Osteocyte (in vitro differentiated cells): ENCODE results near the gene GPR143. TPM values are rescaled to one million over a fixed set of nuclear protein-coding genes. Genes with fewer than 3 reads are reported as not detected.

Source experiments
- DNase-seq: peaks from one replicate; pipeline ENCODE4 v3.0.0; 2021; ENCODE audit warnings: mixed read lengths; ENCODE audit not compliant: unreplicated experiment; ENCODE audit errors: extremely low spot score
- H3K27ac Mint-ChIP-seq: one replicate; pipeline ENCODE4 v1.8.0; 2021; ENCODE audit warnings: mild to moderate bottlenecking, mixed read lengths; ENCODE audit not compliant: unreplicated experiment
- H3K27me3 Mint-ChIP-seq: one replicate; pipeline ENCODE4 v1.8.0; 2021; ENCODE audit warnings: mixed read lengths; ENCODE audit not compliant: unreplicated experiment
- H3K36me3 Mint-ChIP-seq: one replicate; pipeline ENCODE4 v1.8.0; 2021; ENCODE audit warnings: mixed read lengths; ENCODE audit not compliant: unreplicated experiment
- H3K4me1 Mint-ChIP-seq: one replicate; pipeline ENCODE4 v1.8.0; 2021; ENCODE audit warnings: mixed read lengths; ENCODE audit not compliant: unreplicated experiment
- H3K4me3 Mint-ChIP-seq: one replicate; pipeline ENCODE4 v1.8.0; 2021; ENCODE audit warnings: mild to moderate bottlenecking, moderate library complexity, mixed read lengths; ENCODE audit not compliant: unreplicated experiment
- H3K9me3 Mint-ChIP-seq: one replicate; pipeline ENCODE4 v1.8.0; 2021; ENCODE audit warnings: mixed read lengths; ENCODE audit not compliant: unreplicated experiment
- CTCF ChIP-seq: fragments of 200-600 bp; sonication (generic); IDR thresholded peaks from 2 replicates; pipeline ENCODE4 v1.5.0; 2021; ENCODE audit warnings: antibody characterized with exemption, mild to moderate bottlenecking, moderate library complexity
- total RNA-seq: library from RNA; stranded (reverse); gene quantifications from 2 replicates; pipeline ENCODE4 v1.2.1, GENCODE V29; 2021

Gene GPR143
- total RNA-seq, 1 donor from 2014 or later, result 0.43 TPM

DNA sequence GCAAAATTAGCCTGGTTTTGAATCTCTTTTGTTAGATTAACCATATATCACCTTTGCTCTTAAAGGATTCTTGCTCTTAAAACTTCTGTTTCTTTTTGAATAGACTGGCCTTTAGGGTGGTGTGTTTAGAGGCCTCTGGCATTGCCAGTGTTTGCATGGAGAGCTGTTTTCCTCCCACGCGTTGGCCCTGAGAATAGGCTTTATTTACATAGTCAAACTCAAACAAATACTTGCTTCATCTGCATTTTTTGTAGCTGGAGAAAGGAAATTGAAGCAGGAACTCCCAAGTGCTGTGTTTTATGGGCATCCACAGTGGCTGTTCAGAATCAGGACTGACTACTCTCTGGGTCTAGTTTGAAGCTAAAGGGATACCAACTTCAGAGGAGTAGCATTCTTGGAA lies 23.3 kb upstream of the GPR143 start:
- DNase-seq, result no peak
- no peaks in the 10 kb centered on the region for H3K9me3 Mint-ChIP-seq

DNA sequence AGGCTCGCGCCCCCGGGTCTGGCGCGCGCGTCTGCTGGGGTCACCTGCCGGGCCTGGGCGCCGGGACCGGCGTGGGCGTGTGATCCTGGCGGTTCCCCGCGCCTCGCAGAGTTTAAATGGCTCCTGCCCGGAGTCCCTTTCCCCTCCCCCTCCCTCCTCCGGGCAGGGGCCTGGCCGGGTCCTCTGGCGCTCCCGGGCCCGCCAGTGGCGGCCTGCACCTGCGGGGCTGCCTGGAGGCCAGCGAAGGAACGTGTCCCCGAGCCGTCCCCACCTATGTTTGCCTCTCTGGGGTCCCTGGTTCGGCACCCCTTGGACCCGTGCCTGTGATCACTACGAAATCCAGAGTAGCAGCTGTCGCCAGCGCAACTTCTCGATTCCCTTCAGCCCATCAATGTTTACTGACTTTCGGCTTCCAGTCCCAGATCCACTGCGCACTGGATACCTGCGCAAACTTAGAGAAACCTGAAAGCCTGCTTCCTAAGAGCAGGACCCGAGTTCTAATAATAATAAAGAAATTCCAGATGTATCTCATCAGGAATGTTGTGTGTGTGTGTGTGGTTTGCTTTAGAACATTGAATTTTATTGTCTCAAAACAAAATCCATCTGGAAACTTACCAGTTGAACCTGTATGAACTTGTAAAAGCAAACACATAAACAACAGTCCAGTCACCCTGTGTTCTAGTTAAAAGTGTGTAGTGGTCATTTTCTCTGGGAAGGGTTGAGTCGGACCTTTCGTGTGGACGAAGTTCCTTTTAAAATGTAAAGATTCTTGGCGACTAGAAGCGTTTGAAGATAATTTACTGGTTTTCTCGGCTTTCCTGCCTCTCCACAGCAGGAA lies 21.4 kb upstream of the GPR143 start:
- peaks cover 26% of the 10 kb centered on the region for H3K4me1 Mint-ChIP-seq
- peak overlapping the region; percentile 50 for H3K27ac Mint-ChIP-seq
- DNase-seq, result no peak
- no peaks in the 10 kb centered on the region for H3K9me3 Mint-ChIP-seq
- peak overlapping the region; percentile 78 for H3K4me3 Mint-ChIP-seq
- no peak for TF ChIP-seq CTCF
- H3K36me3 Mint-ChIP-seq, result no peaks in the 10 kb centered on the region
- no peaks in the 10 kb centered on the region for H3K27me3 Mint-ChIP-seq

More for the DNA sequence above, 23.3 kb upstream of the GPR143 start:
- TF ChIP-seq CTCF, result no peak
- H3K4me1 Mint-ChIP-seq, result peaks cover 26% of the 10 kb centered on the region
- no peak overlapping the region for H3K4me3 Mint-ChIP-seq
- no peaks in the 10 kb centered on the region for H3K27me3 Mint-ChIP-seq
- peak overlapping the region; percentile 45 for H3K27ac Mint-ChIP-seq
- no peaks in the 10 kb centered on the region for H3K36me3 Mint-ChIP-seq

DNA sequence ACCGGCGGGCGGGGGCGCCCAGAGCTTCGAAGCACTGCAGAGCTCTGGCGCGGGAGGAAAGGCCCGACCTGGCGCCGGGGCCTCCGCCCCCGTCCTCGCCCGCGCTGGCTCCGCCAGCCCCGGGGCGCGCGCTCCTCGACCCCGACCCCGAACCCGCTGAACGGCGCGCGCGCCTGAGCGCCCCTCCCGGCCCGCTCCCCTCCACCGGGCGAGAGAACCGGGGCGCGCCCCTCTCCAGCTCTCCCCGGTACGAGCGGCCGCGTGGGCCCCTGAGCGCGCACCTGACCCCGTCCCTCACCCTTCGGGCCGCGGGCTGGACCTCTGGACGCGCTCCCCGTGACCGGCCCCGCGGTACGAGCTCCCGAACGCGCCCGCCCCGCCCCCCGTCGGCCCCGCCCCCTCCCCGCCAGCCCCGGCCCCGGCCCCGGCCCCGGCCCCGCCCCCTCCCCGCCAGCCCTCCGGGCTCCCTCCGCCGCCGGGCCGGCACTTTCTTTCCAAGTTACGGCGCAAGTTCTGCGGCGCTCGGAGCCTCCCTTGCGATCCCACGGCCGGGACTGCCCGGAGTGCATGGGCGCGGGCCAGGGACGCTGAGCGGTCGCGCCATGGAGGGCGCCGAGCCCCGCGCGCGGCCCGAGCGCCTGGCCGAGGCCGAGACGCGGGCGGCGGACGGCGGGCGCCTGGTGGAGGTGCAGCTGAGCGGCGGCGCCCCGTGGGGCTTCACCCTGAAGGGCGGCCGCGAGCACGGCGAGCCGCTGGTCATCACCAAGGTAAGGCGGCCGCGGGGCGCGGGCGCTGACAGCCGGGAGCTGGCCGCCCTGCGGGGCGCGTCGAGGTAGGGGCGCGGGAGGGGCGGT lies 20.5 kb upstream of the GPR143 start, which contains the start of gene SHROOM2:
SHROOM2 (plus strand) TSS at position 486 of the 854 bp plus-strand sequence; CDS start at position 603, 117 bp downstream.
- Mint-ChIP-seq H3K9me3 (no peaks in the 10 kb centered on the region), H3K4me1 (peaks cover 26% of the 10 kb centered on the region), H3K36me3 (no peaks in the 10 kb centered on the region), H3K4me3 (peak within 1 kb of the TSS; percentile 78), H3K27me3 (no peaks in the 10 kb centered on the region), H3K27ac (peak within 1 kb of the TSS; percentile 50)
- DNase-seq, result no peak
- TF ChIP-seq CTCF, result no peak

DNA sequence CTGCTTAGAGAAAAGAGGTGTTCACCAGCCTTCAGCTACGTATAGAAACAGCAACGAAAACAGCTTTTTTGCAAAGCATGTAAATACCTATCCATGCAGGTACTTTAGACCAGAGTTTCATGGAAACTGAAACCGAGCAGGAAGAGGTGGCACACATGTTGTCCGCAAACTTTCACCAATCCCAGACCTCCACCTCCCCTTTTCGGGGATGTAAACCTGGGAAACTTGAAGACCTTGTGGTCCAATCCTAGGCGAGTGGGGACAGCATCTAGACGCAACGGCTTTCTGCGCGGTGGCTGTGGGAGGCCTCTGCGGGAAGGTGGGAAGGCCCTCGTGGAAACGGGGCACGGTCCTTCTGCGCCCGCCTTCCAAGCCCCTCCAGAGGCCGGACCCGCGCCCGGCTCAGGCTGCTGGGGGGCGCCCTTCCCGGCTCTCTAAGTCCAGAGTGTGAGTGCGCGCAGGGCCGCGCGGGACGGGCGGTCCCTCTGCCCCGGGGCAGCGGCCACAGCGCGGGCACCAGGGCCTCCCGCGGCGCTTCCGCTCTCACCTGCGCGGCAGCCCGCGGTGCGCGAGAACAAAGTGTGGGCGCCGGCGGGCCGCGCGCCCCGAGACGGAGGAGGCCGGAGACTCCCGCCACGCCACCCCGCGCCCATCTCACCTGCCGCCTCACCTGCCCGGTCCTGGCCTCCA lies 19.8 kb upstream of the GPR143 start:
- H3K4me3 Mint-ChIP-seq, result peak overlapping the region; percentile 44
- H3K27me3 Mint-ChIP-seq, result no peaks in the 10 kb centered on the region
- H3K27ac Mint-ChIP-seq, result no peak overlapping the region
- peaks cover 25% of the 10 kb centered on the region for H3K4me1 Mint-ChIP-seq
- no peaks in the 10 kb centered on the region for H3K9me3 Mint-ChIP-seq
- no peak for TF ChIP-seq CTCF
- DNase-seq, result no peak
- no peaks in the 10 kb centered on the region for H3K36me3 Mint-ChIP-seq
